ENCODE results near the gene RAD51B.

DNA sequence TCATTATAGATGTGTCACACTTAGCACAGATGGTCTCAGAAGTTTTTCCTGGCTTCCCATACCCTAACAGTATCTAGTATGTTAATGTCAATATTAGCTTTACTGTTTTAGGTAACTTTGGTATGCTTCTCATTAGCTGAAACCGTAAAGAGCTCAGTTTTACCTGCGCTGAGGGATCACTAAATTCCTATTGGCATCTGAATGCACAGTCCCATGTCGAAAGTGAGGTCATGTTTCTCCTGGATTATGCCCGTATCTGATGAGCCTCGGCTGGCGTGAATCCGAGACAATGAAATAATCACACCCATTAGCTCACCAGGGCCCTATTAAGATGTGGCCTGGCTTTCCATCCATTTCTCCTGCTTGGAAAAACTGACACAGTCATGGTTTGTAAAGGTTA lies 555.1 kb downstream of the RAD51B start:
- TF ChIP-seq, protein P1, sequence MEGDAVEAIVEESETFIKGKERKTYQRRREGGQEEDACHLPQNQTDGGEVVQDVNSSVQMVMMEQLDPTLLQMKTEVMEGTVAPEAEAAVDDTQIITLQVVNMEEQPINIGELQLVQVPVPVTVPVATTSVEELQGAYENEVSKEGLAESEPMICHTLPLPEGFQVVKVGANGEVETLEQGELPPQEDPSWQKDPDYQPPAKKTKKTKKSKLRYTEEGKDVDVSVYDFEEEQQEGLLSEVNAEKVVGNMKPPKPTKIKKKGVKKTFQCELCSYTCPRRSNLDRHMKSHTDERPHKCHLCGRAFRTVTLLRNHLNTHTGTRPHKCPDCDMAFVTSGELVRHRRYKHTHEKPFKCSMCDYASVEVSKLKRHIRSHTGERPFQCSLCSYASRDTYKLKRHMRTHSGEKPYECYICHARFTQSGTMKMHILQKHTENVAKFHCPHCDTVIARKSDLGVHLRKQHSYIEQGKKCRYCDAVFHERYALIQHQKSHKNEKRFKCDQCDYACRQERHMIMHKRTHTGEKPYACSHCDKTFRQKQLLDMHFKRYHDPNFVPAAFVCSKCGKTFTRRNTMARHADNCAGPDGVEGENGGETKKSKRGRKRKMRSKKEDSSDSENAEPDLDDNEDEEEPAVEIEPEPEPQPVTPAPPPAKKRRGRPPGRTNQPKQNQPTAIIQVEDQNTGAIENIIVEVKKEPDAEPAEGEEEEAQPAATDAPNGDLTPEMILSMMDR (IDR thresholded peaks at IDR 0.05), result no peak
- TF ChIP-seq POLR2A (IDR thresholded peaks at IDR 0.05), result no peak
